B cell (primary cell): ENCODE measurements around the gene BIN2. TPM values are rescaled to one million over a fixed set of nuclear protein-coding genes. Genes with fewer than 3 reads are reported as not detected.
"Not testable (repeated sequence)": the region's sequence is repeated elsewhere in the genome, so short reads cannot be mapped to it uniquely, and the experiment has no call there.

ENCODE experiments used
- ATAC-seq: fragments of 200-7000 bp; cut with Tn5 transposase; one replicate; pipeline ENCODE4 v1.10.0; 2021; ENCODE audit warnings: low read depth, mild to moderate bottlenecking, moderate number of reproducible peaks, moderate library complexity
- CTCF ChIA-PET: fragments of 350-600 bp; sonication (Branson Sonifier 250); formaldehyde crosslinking; loops from one replicate; lab custom pipeline; 2021; ENCODE audit warnings: antibody characterized with exemption, inconsistent platforms; lab: Charles Lee
- POLR2A ChIA-PET: fragments of 350-600 bp; sonication (Branson Sonifier 250); formaldehyde crosslinking; loops from one replicate; lab custom pipeline; 2021; ENCODE audit warnings: antibody characterized with exemption; lab: Charles Lee
- DNase-seq: peaks from one replicate; pipeline ENCODE4 v3.0.0; 2013
- H2AFZ ChIP-seq: 2 replicates; pipeline ENCODE4 v1.6.1; 2012; ENCODE audit warnings: mild to moderate bottlenecking, low read depth, low read length; ENCODE audit not compliant: insufficient read depth, poor library complexity, severe bottlenecking
- H3K27ac ChIP-seq, 2 donors: 1 replicate in 1 of 2; 2 replicates in 1 of 2; pipeline ENCODE4 v1.5.1; 2012 to 2013; ENCODE audit warnings: low read length in 2 of 2, mild to moderate bottlenecking in 2 of 2, moderate library complexity in 1 of 2
- H3K27me3 ChIP-seq, 4 experiments: fragments of 200-600 bp in 1 of 4; sonication (generic) in 1 of 4; replicated peaks in 1 of 4; 1 replicate in 2 of 4; 2 replicates in 2 of 4; pipeline versions ENCODE4 v1.6.1 to v1.7.0; 2013 to 2016; ENCODE audit warnings: low read length in 3 of 4, mild to moderate bottlenecking in 2 of 4, mixed read lengths in 1 of 4, moderate library complexity in 1 of 4; ENCODE audit not compliant: insufficient read depth in 4 of 4, control insufficient read depth in 3 of 4; ENCODE audit errors: control extremely low read depth in 1 of 4
- H3K36me3 ChIP-seq, 2 experiments: replicated peaks in 1 of 2; 1 replicate in 1 of 2; 2 replicates in 1 of 2; pipeline versions ENCODE4 v1.6.1 to v1.7.1; 2013; ENCODE audit warnings: low read length in 1 of 2; ENCODE audit not compliant: insufficient read depth in 2 of 2, control insufficient read depth in 1 of 2; ENCODE audit errors: control extremely low read depth in 1 of 2, extremely low read depth in 1 of 2
- H3K4me1 ChIP-seq, 2 donors: fragments of 200-600 bp in 1 of 2; sonication (generic) in 1 of 2; 1 replicate in 1 of 2; 2 replicates in 1 of 2; pipeline versions ENCODE4 v1.5.1 to v1.6.1; 2013 to 2017; ENCODE audit warnings: low read length in 2 of 2; ENCODE audit not compliant: control insufficient read depth in 2 of 2, insufficient read depth in 2 of 2
- H3K4me2 ChIP-seq: replicated peaks from 2 replicates; pipeline ENCODE3; 2012; ENCODE audit warnings: mild to moderate bottlenecking, low read depth, low read length; ENCODE audit not compliant: poor library complexity, severe bottlenecking
- H3K4me3 ChIP-seq, 5 experiments: fragments of 200-600 bp in 1 of 5; sonication (generic) in 1 of 5; 1 replicate in 3 of 5; 2 replicates in 2 of 5; pipeline versions ENCODE4 v1.5.1 to v1.7.0; 2011 to 2016; ENCODE audit warnings: low read length in 4 of 5, mild to moderate bottlenecking in 4 of 5, low read depth in 2 of 5, control low read depth in 1 of 5, moderate library complexity in 1 of 5; ENCODE audit not compliant: insufficient read depth in 1 of 5; ENCODE audit errors: control extremely low read depth in 1 of 5, extremely low read depth in 1 of 5
- H3K79me2 ChIP-seq: fragments of 200-600 bp; sonication (generic); one replicate; pipeline ENCODE4 v1.6.0; 2016; ENCODE audit warnings: low read length; ENCODE audit not compliant: control insufficient read depth, insufficient read depth
- H3K9ac ChIP-seq: fragments of 200-600 bp; sonication (generic); 2 replicates; pipeline ENCODE4 v1.6.1; 2017; ENCODE audit warnings: mild to moderate bottlenecking, low read length, moderate library complexity
- H3K9me3 ChIP-seq, 3 donors: one replicate each; pipeline versions ENCODE4 v1.6.1 to v1.7.1; 2013; ENCODE audit warnings: low read length in 2 of 3; ENCODE audit not compliant: control insufficient read depth in 2 of 3, insufficient read depth in 1 of 3; ENCODE audit errors: control extremely low read depth in 1 of 3
- H4K20me1 ChIP-seq: 2 replicates; pipeline ENCODE4 v1.6.0; 2012; ENCODE audit warnings: mild to moderate bottlenecking, low read length; ENCODE audit not compliant: insufficient read depth, control insufficient read depth, poor library complexity, severe bottlenecking
- H3K27ac Mint-ChIP-seq: one replicate; pipeline ENCODE4 v1.8.0; 2021; ENCODE audit warnings: mixed read lengths
- H3K27me3 Mint-ChIP-seq: one replicate; pipeline ENCODE4 v1.8.0; 2021; ENCODE audit warnings: mixed read lengths
- H3K4me1 Mint-ChIP-seq: one replicate; pipeline ENCODE4 v1.8.0; 2021; ENCODE audit warnings: mixed read lengths
- H3K4me3 Mint-ChIP-seq: one replicate; pipeline ENCODE4 v1.8.0; 2021; ENCODE audit warnings: mixed read lengths
- H3K9me3 Mint-ChIP-seq: one replicate; pipeline ENCODE4 v1.8.0; 2022; ENCODE audit warnings: mixed read lengths; ENCODE audit not compliant: insufficient read depth
- EZH2 ChIP-seq: IDR thresholded peaks from 2 replicates; pipeline ENCODE4 v1.6.1; 2012; ENCODE audit warnings: borderline replicate concordance, low read depth, mild to moderate bottlenecking, moderate library complexity, low read length; ENCODE audit not compliant: insufficient read depth, poor library complexity, severe bottlenecking
- WGBS: methylation state at CpG from one replicate; pipeline ENCODE4 v1.1.5; 2013; ENCODE audit warnings: missing lambda C conversion rate; ENCODE audit not compliant: insufficient coverage; 5-methylcytosine and 5-hydroxymethylcytosine counted together
- intact Hi-C: fragments of 100-400 bp; cut with micrococcal nuclease; formaldehyde crosslinking; loops from one replicate; pipeline ENCODE4 v1.10.0; 2022
- polyA plus RNA-seq: library from polyadenylated mRNA; depleted of rRNA; stranded (reverse); fragments of >200 nt; gene quantifications from 2 replicates; pipeline ENCODE4 v1.2.3, GENCODE V29; 2012
- total RNA-seq, 2 donors: library from RNA; stranded (reverse); fragments of 120-200 nt in 1 of 2; gene quantifications; 1 replicate in 1 of 2; 2 replicates in 1 of 2; pipeline versions ENCODE4 v1.2.3 to v1.2.4, GENCODE V29; 2013 to 2022
- TF ChIP-seq, protein P1 (sequence below): fragments of 200-600 bp; IDR thresholded peaks from one replicate; pipeline ENCODE4 v1.8.0; 2022; ENCODE audit warnings: antibody characterized with exemption, mild to moderate bottlenecking

Gene BIN2
- total and polyA plus RNA-seq, 2 donors (not counting 1 experiment from before 2014, with no cell fraction given): 41.5 to 100 TPM

DNA sequence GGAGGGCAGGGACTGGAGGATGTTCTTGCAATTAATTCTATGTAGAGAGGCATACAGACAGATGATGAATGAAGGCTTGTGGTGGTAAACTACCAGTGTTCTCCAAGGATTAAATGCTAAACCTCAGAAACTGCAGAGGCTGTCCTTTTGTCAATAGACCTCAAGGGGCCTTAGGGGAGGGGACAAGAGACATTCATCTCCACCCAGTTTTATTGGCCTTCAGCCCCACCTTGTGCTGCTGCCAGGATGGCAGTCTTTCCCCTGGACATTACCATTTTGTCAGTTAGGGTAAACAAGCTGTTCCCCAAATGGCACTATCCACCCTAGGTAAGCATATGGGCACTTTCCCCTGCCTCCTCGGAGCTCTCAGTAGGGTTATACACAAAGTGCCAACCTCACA, 48.9 kb downstream of the BIN2 start:
- Histone ChIP-seq H3K27ac (no peak overlapping the region), H3K79me2 (no peaks in the 10 kb centered on the region), H3K9me3 (no peaks in the 10 kb centered on the region), H3K4me1 (peaks cover 10 to 11% of the 10 kb centered on the region in 2 donors), H2AFZ (no peak overlapping the region), H3K36me3 (no peaks in the 10 kb centered on the region), H4K20me1 (no peaks in the 10 kb centered on the region), H3K4me2 (no peak overlapping the region), H3K9ac (no peak overlapping the region), H3K27me3 (no peaks in the 10 kb centered on the region), H3K4me3 (no peak overlapping the region)
- Mint-ChIP-seq H3K4me1 (peaks cover 10% of the 10 kb centered on the region), H3K27me3 (no peaks in the 10 kb centered on the region), H3K4me3 (no peak overlapping the region), H3K27ac (no peak overlapping the region), H3K9me3 (no peaks in the 10 kb centered on the region)
- no peak for DNase-seq
- TF ChIP-seq EZH2: no peak
- TF ChIP-seq, protein P1, sequence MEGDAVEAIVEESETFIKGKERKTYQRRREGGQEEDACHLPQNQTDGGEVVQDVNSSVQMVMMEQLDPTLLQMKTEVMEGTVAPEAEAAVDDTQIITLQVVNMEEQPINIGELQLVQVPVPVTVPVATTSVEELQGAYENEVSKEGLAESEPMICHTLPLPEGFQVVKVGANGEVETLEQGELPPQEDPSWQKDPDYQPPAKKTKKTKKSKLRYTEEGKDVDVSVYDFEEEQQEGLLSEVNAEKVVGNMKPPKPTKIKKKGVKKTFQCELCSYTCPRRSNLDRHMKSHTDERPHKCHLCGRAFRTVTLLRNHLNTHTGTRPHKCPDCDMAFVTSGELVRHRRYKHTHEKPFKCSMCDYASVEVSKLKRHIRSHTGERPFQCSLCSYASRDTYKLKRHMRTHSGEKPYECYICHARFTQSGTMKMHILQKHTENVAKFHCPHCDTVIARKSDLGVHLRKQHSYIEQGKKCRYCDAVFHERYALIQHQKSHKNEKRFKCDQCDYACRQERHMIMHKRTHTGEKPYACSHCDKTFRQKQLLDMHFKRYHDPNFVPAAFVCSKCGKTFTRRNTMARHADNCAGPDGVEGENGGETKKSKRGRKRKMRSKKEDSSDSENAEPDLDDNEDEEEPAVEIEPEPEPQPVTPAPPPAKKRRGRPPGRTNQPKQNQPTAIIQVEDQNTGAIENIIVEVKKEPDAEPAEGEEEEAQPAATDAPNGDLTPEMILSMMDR: no peak
- intact Hi-C loops: no loop called here
- ChIA-PET CTCF (no interaction called here), POLR2A (no interaction called here)
- whole genome bisulfite sequencing: 100% methylated on average over 1 of the region's 1 CpG
- no peak for ATAC-seq

DNA sequence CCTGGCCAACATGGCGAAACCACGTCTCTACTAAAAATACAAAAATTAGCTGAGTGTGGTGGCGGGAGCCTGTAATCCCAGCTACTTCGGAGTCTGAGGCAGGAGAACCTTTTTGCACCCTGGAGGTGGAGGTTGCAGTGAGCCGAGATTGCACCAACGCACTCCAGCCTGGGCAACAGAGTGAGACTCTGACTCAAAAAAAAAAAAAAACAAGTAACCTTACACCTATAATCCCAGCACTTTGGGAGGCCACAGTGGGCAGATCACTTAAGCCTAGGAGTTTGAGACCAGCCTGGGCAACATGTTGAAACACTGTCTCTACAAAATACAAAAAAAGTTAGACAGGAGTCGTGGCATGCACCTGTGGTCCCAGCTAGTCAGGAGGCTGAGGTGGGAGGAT, 51.2 kb downstream of the BIN2 start:
- H3K9ac ChIP-seq, H3K79me2 ChIP-seq, H3K36me3 ChIP-seq, H3K4me3 ChIP-seq, H4K20me1 ChIP-seq, H2AFZ ChIP-seq, H3K4me3 Mint-ChIP-seq, POLR2A ChIA-PET, H3K9me3 ChIP-seq, ATAC-seq, H3K4me2 ChIP-seq, DNase-seq, H3K27me3 Mint-ChIP-seq, H3K27ac ChIP-seq, H3K27ac Mint-ChIP-seq, H3K9me3 Mint-ChIP-seq, H3K27me3 ChIP-seq, intact Hi-C loops: not testable (repeated sequence)
- WGBS: no CpG with 5 or more reads among the region's 7 CpGs
- H3K4me1 Mint-ChIP-seq: peaks cover 24% of the 10 kb centered on the region
- CTCF ChIA-PET: interaction anchor here (7.1 kb wide), 1 partner anchor 69 kb away, joined by 127 read pairs; no protein-coding TSS in a partner anchor
- peaks cover 18 to 20% of the 10 kb centered on the region in 2 donors for H3K4me1 ChIP-seq
